Upper lobe of right lung (tissue), 1 donor: ENCODE data around the gene OR2T10. TPM values are rescaled to one million over a fixed set of nuclear protein-coding genes. Genes with fewer than 3 reads are reported as not detected.

Experiments
- ATAC-seq: fragments of 200-7000 bp; cut with Tn5 transposase; one replicate; pipeline ENCODE4 v1.9.1; 2020; ENCODE audit warnings: mild to moderate bottlenecking, moderate library complexity
- DNase-seq: peaks from one replicate; pipeline ENCODE4 v3.0.0-alpha.2; 2020
- H3K27ac ChIP-seq: fragments of 200-600 bp; one replicate; pipeline ENCODE4 v1.8.0; 2022
- H3K27me3 ChIP-seq: fragments of 200-600 bp; one replicate; pipeline ENCODE4 v1.8.0; 2022; ENCODE audit warnings: mild to moderate bottlenecking
- H3K36me3 ChIP-seq: fragments of 200-600 bp; one replicate; pipeline ENCODE4 v1.8.0; 2022
- H3K4me1 ChIP-seq: fragments of 200-600 bp; one replicate; pipeline ENCODE4 v1.8.0; 2022
- H3K4me3 ChIP-seq: fragments of 200-600 bp; one replicate; pipeline ENCODE4 v1.8.0; 2022; ENCODE audit warnings: mild to moderate bottlenecking
- H3K9me3 ChIP-seq: fragments of 200-600 bp; one replicate; pipeline ENCODE4 v1.8.0; 2022
- intact Hi-C: fragments of 100-400 bp; cut with DNase I; formaldehyde crosslinking; loops from one replicate; pipeline ENCODE4 v1.11.0; 2022
- total RNA-seq: library from RNA; stranded (reverse); fragmentation: NEBNext Ultra II Directional; extraction: Animal tissue kit (Norgen Biotek cat#: 25700); gene quantifications from one replicate; pipeline ENCODE4 v1.2.1, GENCODE V29; 2021
- TF ChIP-seq, protein P1 (sequence below): fragments of 200-600 bp; IDR thresholded peaks from one replicate; pipeline ENCODE4 v1.8.0; 2022; ENCODE audit warnings: antibody characterized with exemption
- donor health status: DM: no; HTN: yes; CAD: no; lungs with severe emphysema.

Gene OR2T10
- total RNA-seq, 1 donor from 2014 or later = not detected

GRCh38 chr1:248621770-248622169 lies 24.3 kb upstream of the OR2T10 start:
- intact Hi-C loops = no loop called here

GRCh38 chr1:248618878-248619277 lies 21.4 kb upstream of the OR2T10 start:
- Histone ChIP-seq H3K4me1 (no peaks in the 10 kb centered on the region), H3K27ac (no peak overlapping the region), H3K36me3 (no peaks in the 10 kb centered on the region), H3K27me3 (no peaks in the 10 kb centered on the region), H3K9me3 (no peaks in the 10 kb centered on the region), H3K4me3 (no peak overlapping the region)
- peak; percentile 73 for ATAC-seq
- DNase-seq = no peak
- intact Hi-C loops = no loop called here
- TF ChIP-seq, protein P1, sequence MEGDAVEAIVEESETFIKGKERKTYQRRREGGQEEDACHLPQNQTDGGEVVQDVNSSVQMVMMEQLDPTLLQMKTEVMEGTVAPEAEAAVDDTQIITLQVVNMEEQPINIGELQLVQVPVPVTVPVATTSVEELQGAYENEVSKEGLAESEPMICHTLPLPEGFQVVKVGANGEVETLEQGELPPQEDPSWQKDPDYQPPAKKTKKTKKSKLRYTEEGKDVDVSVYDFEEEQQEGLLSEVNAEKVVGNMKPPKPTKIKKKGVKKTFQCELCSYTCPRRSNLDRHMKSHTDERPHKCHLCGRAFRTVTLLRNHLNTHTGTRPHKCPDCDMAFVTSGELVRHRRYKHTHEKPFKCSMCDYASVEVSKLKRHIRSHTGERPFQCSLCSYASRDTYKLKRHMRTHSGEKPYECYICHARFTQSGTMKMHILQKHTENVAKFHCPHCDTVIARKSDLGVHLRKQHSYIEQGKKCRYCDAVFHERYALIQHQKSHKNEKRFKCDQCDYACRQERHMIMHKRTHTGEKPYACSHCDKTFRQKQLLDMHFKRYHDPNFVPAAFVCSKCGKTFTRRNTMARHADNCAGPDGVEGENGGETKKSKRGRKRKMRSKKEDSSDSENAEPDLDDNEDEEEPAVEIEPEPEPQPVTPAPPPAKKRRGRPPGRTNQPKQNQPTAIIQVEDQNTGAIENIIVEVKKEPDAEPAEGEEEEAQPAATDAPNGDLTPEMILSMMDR = peak; percentile 71

More at GRCh38 chr1:248621770-248622169, 24.3 kb upstream of the OR2T10 start:
- Histone ChIP-seq H3K4me3 (no peak overlapping the region), H3K4me1 (no peaks in the 10 kb centered on the region), H3K27me3 (no peaks in the 10 kb centered on the region), H3K36me3 (no peaks in the 10 kb centered on the region), H3K9me3 (no peaks in the 10 kb centered on the region), H3K27ac (no peak overlapping the region)
- TF ChIP-seq, protein P1 = no peak
- DNase-seq = no peak
- no peak for ATAC-seq

GRCh38 chr1:248618119-248618518 lies 20.6 kb upstream of the OR2T10 start:
- Histone ChIP-seq H3K27me3 (no peaks in the 10 kb centered on the region), H3K4me3 (no peak overlapping the region), H3K9me3 (no peaks in the 10 kb centered on the region), H3K4me1 (no peaks in the 10 kb centered on the region), H3K27ac (no peak overlapping the region), H3K36me3 (no peaks in the 10 kb centered on the region)
- DNase-seq (no peak), ATAC-seq (no peak)
- TF ChIP-seq, protein P1 = no peak
- intact Hi-C loops = no loop called here

DNA sequence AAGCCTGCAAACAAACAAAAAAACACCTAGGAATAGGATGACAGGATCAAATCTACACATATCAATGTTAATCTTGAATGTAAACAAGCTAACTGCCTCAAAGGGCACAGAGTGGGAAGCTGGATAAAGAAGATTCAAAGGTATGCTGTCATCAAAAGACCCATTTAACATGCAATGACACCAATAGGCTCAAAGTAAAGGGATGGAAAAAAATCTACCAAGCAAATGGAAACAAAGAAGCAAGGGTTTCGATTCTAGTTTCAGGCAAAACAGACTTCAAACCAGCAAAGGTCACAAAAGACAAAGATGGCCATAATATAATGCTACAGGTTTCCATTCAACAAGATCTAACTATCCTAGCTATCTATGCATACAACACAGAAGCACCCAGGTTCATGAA lies 16.2 kb upstream of the OR2T10 start:
- TF ChIP-seq, protein P1 = no peak
- Histone ChIP-seq H3K27me3 (no peaks in the 10 kb centered on the region), H3K9me3 (no peaks in the 10 kb centered on the region), H3K27ac (no peak overlapping the region), H3K4me3 (no peak overlapping the region), H3K4me1 (no peaks in the 10 kb centered on the region), H3K36me3 (no peaks in the 10 kb centered on the region)
- DNase-seq (no peak), ATAC-seq (no peak)
- intact Hi-C loops = no loop called here

DNA sequence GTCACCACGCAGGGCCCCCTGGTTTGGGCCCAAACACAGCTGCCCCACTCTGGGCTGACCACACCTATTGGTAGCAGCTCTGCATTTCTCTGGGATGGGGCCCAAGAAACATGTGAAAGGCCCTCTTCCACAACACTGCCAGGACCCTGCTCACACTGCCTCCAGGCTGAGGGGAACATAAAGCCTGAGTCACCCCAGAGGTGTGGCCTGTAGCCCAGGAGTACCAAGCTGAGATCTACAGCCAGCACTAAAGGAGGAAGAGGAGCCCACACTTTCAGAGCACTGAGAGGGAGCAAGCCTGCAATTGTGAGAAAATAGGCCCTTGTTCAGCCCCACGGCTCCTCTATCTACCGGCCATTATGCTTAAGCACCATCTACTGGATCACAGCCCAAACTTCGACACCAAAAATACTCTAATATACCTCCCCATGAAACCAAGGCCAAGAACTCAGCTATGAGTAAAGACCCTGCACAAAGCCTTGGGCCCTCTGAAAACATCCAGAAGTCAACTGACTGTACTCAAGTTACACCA lies 14.4 kb upstream of the OR2T10 start:
- no peak for DNase-seq
- intact Hi-C loops = no loop called here
- TF ChIP-seq, protein P1 = no peak
- no peaks in the 10 kb centered on the region for H3K4me1 ChIP-seq
- no peaks in the 10 kb centered on the region for H3K27me3 ChIP-seq
- ATAC-seq = no peak
- H3K9me3 ChIP-seq = no peaks in the 10 kb centered on the region
- no peaks in the 10 kb centered on the region for H3K36me3 ChIP-seq
- H3K27ac ChIP-seq = no peak overlapping the region
- no peak overlapping the region for H3K4me3 ChIP-seq

GRCh38 chr1:248610301-248610700 lies 12.8 kb upstream of the OR2T10 start:
- no peak overlapping the region for H3K27ac ChIP-seq
- H3K36me3 ChIP-seq = no peaks in the 10 kb centered on the region
- DNase-seq = no peak
- no peaks in the 10 kb centered on the region for H3K4me1 ChIP-seq
- no peaks in the 10 kb centered on the region for H3K9me3 ChIP-seq
- ATAC-seq = no peak
- no peak overlapping the region for H3K4me3 ChIP-seq
- TF ChIP-seq, protein P1 = no peak
- intact Hi-C loops = no loop called here
- no peaks in the 10 kb centered on the region for H3K27me3 ChIP-seq
